B cell (primary cell): ENCODE results near the gene ETFBKMT.

Source experiments
- EZH2 ChIP-seq: IDR thresholded peaks from 2 replicates; pipeline ENCODE4 v1.6.1; 2012; ENCODE audit warnings: borderline replicate concordance, low read depth, mild to moderate bottlenecking, moderate library complexity, low read length; ENCODE audit not compliant: insufficient read depth, poor library complexity, severe bottlenecking
- TF ChIP-seq, protein P1 (sequence below): fragments of 200-600 bp; IDR thresholded peaks from one replicate; pipeline ENCODE4 v1.8.0; 2022; ENCODE audit warnings: antibody characterized with exemption, mild to moderate bottlenecking

- TF ChIP-seq, protein P1, sequence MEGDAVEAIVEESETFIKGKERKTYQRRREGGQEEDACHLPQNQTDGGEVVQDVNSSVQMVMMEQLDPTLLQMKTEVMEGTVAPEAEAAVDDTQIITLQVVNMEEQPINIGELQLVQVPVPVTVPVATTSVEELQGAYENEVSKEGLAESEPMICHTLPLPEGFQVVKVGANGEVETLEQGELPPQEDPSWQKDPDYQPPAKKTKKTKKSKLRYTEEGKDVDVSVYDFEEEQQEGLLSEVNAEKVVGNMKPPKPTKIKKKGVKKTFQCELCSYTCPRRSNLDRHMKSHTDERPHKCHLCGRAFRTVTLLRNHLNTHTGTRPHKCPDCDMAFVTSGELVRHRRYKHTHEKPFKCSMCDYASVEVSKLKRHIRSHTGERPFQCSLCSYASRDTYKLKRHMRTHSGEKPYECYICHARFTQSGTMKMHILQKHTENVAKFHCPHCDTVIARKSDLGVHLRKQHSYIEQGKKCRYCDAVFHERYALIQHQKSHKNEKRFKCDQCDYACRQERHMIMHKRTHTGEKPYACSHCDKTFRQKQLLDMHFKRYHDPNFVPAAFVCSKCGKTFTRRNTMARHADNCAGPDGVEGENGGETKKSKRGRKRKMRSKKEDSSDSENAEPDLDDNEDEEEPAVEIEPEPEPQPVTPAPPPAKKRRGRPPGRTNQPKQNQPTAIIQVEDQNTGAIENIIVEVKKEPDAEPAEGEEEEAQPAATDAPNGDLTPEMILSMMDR = no peak
- no peak for TF ChIP-seq EZH2
Measured at GRCh38 chr12:31722580-31722979, 63.1 kb downstream of the ETFBKMT start.
